ENCODE measurements around the gene DHX57. TPM values are rescaled to one million over a fixed set of nuclear protein-coding genes. Genes with fewer than 3 reads are reported as not detected.

The DHX57 gene
- total and polyA plus RNA-seq, 2 experiments from 2014 or later: 13.3 to 32.9 TPM

- TF ChIP-seq POLR2AphosphoS5 (IDR thresholded peaks at IDR 0.05; ENCODE audit: low read depth) (no peak), CREB1 (CRISPR knock-in tag; IDR thresholded peaks at IDR 0.05; ENCODE audit: low read depth) (no peak), NANOG (IDR thresholded peaks at IDR 0.05; ENCODE audit: borderline replicate concordance) (no peak), ETS1 (IDR thresholded peaks at IDR 0.05) (no peak), EZH2 (IDR thresholded peaks at IDR 0.05; ENCODE audit: low read depth, unreplicated experiment) (no peak), REST (IDR thresholded peaks at IDR 0.05; ENCODE audit: unreplicated experiment) (no peak), ZNF331 (CRISPR knock-in tag; IDR thresholded peaks at IDR 0.05; ENCODE audit: low read depth) (no peak), ZNF114 (CRISPR knock-in tag; IDR thresholded peaks at IDR 0.05) (no peak), STAT1 (IDR thresholded peaks at IDR 0.05; ENCODE audit: unreplicated experiment) (no peak), ZNF462 (CRISPR knock-in tag; IDR thresholded peaks at IDR 0.05) (no peak), JUNB (IDR thresholded peaks at IDR 0.05; ENCODE audit: unreplicated experiment) (no peak), EZH2phosphoT487 (IDR thresholded peaks at IDR 0.05; ENCODE audit: unreplicated experiment) (no peak), CTCF (conservative IDR thresholded peaks at IDR 0.05; ENCODE audit: low read depth in 2 of 2) (no peak)
- no peak overlapping the region for H3K27ac ChIP-seq (ENCODE audit: low read depth)
- no peaks in the 10 kb centered on the region for H4K20me1 ChIP-seq (replicated peaks; ENCODE audit: insufficient read depth)
- no peak overlapping the region for H3K4me2 ChIP-seq
- H2AFZ ChIP-seq: no peak overlapping the region
- Mint-ChIP-seq H3K4me1 (peaks cover 5% of the 10 kb centered on the region; the same call in 1 of the 3 replicates), H3K27ac (no peak overlapping the region), H3K36me3 (ENCODE audit: low read depth) (no peaks in the 10 kb centered on the region), H3K9me3 (no peaks in the 10 kb centered on the region), H3K27me3 (ENCODE audit: insufficient read depth, low read depth, poor library complexity) (peaks cover 4% of the 10 kb centered on the region), H3K4me3 (no peak overlapping the region)
- ATAC-seq (no peak), DNase-seq (ENCODE audit: low spot score) (no peak)
- no peaks in the 10 kb centered on the region for H3K4me1 ChIP-seq (ENCODE audit: insufficient read depth)
- no peaks in the 10 kb centered on the region for H3K9me2 ChIP-seq (ENCODE audit: insufficient read depth)
- H3K27me3 ChIP-seq (ENCODE audit: insufficient read depth): no peaks in the 10 kb centered on the region
- H3K79me2 ChIP-seq (replicated peaks; ENCODE audit: insufficient read depth): no peaks in the 10 kb centered on the region
- H3K4me3 ChIP-seq: no peak overlapping the region
- no peaks in the 10 kb centered on the region for H3F3A ChIP-seq (replicated peaks; ENCODE audit: low read depth)
- H3K36me3 ChIP-seq (ENCODE audit: insufficient read depth): no peaks in the 10 kb centered on the region
Measured at GRCh38 chr2:38922902-38923301, 47.2 kb upstream of the DHX57 start.

Measured in GM23338 (cell line).